BJ (cell line): ENCODE measurements around the gene AP1B1. TPM values are rescaled to one million over a fixed set of nuclear protein-coding genes. Genes with fewer than 3 reads are reported as not detected.

Experiments
- CTCF ChIA-PET: fragments of 350-600 bp; formaldehyde crosslinking; extraction: SDS; loops from one replicate; lab custom pipeline; 2021; ENCODE audit warnings: antibody characterized with exemption, inconsistent platforms; lab: Yijun Ruan, JAX
- POLR2A ChIA-PET: fragments of 300-600 bp; sonication (Branson Sonifier 250); formaldehyde crosslinking; extraction: SDS; loops from one replicate; lab custom pipeline; 2021; ENCODE audit warnings: antibody characterized with exemption; lab: Charles Lee
- DNase-seq: peaks from one replicate; pipeline ENCODE4 v3.0.0-alpha.2; 2011; ENCODE audit warnings: low read depth
- H3K27me3 ChIP-seq: 2 replicates; pipeline ENCODE4 v1.6.0; 2011; ENCODE audit warnings: low read length; ENCODE audit not compliant: control insufficient read depth, insufficient read depth
- H3K36me3 ChIP-seq: 2 replicates; pipeline ENCODE4 v1.5.1; 2011; ENCODE audit warnings: low read length; ENCODE audit not compliant: control insufficient read depth, insufficient read depth
- H3K4me3 ChIP-seq: 2 replicates; pipeline ENCODE4 v1.5.1; 2011; ENCODE audit warnings: low read depth, mild to moderate bottlenecking, control low read depth, low read length
- CTCF ChIP-seq: IDR thresholded peaks from 2 replicates; pipeline ENCODE4 v1.5.1; 2011; ENCODE audit warnings: low read depth, mild to moderate bottlenecking, control low read depth, inconsistent platforms, low read length, moderate library complexity; ENCODE audit not compliant: insufficient read depth
- polyA plus RNA-seq: library from polyadenylated mRNA; depleted of rRNA; stranded (reverse); fragments of >200 nt; gene quantifications from 2 replicates; pipeline ENCODE4 v1.2.3, GENCODE V29; 2011

Gene AP1B1
- polyA plus RNA-seq, 1 experiment: 75.0 TPM

GRCh38 chr22:29325785-29326315 lies 62.5 kb downstream of the AP1B1 start:
- CTCF ChIA-PET: interaction anchor here (3.0 kb wide), 1 partner anchor 33 kb away, joined by 14 read pairs; no protein-coding TSS in a partner anchor

GRCh38 chr22:29325356-29325755 lies 63.0 kb downstream of the AP1B1 start:
- Histone ChIP-seq H3K36me3 (peaks cover 18% of the 10 kb centered on the region), H3K4me3 (no peak overlapping the region), H3K27me3 (no peaks in the 10 kb centered on the region)
- no peak for DNase-seq
- TF ChIP-seq CTCF: no peak
- POLR2A ChIA-PET: no interaction called here
- CTCF ChIA-PET: interaction anchor here (1.0 to 3.0 kb wide), 3 partner anchors 9 to 34 kb away, joined by 3 to 14 read pairs (median 6); no protein-coding TSS in a partner anchor

More at GRCh38 chr22:29325785-29326315, 62.5 kb downstream of the AP1B1 start:
- Histone ChIP-seq H3K36me3 (peaks cover 18% of the 10 kb centered on the region), H3K27me3 (no peaks in the 10 kb centered on the region), H3K4me3 (no peak overlapping the region)
- POLR2A ChIA-PET: no interaction called here
- DNase-seq: no peak
- TF ChIP-seq CTCF: no peak

- POLR2A ChIA-PET: no interaction called here
- peaks cover 14% of the 10 kb centered on the region for H3K36me3 ChIP-seq
- DNase-seq: no peak
- no peaks in the 10 kb centered on the region for H3K27me3 ChIP-seq
- no peak overlapping the region for H3K4me3 ChIP-seq
- CTCF ChIA-PET: no interaction called here
- no peak for TF ChIP-seq CTCF
Observed at GRCh38 chr22:29323641-29324040, 64.7 kb downstream of the AP1B1 start.

- Histone ChIP-seq H3K4me3 (no peak overlapping the region), H3K36me3 (no peaks in the 10 kb centered on the region), H3K27me3 (peaks cover 5% of the 10 kb centered on the region)
- ChIA-PET POLR2A (no interaction called here), CTCF (interaction anchor here (0.7 to 1.4 kb wide), 3 partner anchors 8 to 39 kb away, joined by 3 to 4 read pairs (median 3); no protein-coding TSS in a partner anchor)
- DNase-seq: no peak
- peak; percentile 22; the same call in 1 of the 2 replicates for TF ChIP-seq CTCF
Observed at GRCh38 chr22:29320546-29320945, 67.8 kb downstream of the AP1B1 start.

GRCh38 chr22:29319072-29319471 lies 69.3 kb downstream of the AP1B1 start:
- TF ChIP-seq CTCF: no peak
- no peak for DNase-seq
- CTCF ChIA-PET: interaction anchor here (1.4 kb wide), 1 partner anchor 13 kb away, joined by 3 read pairs; no protein-coding TSS in a partner anchor
- POLR2A ChIA-PET: no interaction called here
- peaks cover 12% of the 10 kb centered on the region for H3K27me3 ChIP-seq
- no peaks in the 10 kb centered on the region for H3K36me3 ChIP-seq
- no peak overlapping the region for H3K4me3 ChIP-seq
